Measurements from ENCODE around the gene CDK13. TPM values are rescaled to one million over a fixed set of nuclear protein-coding genes. Genes with fewer than 3 reads are reported as not detected.
"Not testable (repeated sequence)": the region's sequence is repeated elsewhere in the genome, so short reads cannot be mapped to it uniquely, and the experiment has no call there.

CDK13 gene
- total RNA-seq, 1 donor from 2014 or later: 50.2 TPM

GRCh38 chr7:40099837-40100236 is 149.8 kb downstream of the CDK13 start:
- no peaks in the 10 kb centered on the region for H3K27me3 Mint-ChIP-seq (ENCODE audit: low read depth)

GRCh38 chr7:40101201-40101600 is 151.1 kb downstream of the CDK13 start:
- H3K4me3 Mint-ChIP-seq: no peak overlapping the region
- H3K36me3 Mint-ChIP-seq (ENCODE audit: low read depth): peaks cover 3% of the 10 kb centered on the region
- no peak overlapping the region for H3K27ac Mint-ChIP-seq (ENCODE audit: unreplicated experiment)
- H3K9me3 Mint-ChIP-seq: no peaks in the 10 kb centered on the region
- TF ChIP-seq CTCF (conservative IDR thresholded peaks at IDR 0.05): no peak
- H3K4me1 Mint-ChIP-seq: peaks cover 1% of the 10 kb centered on the region
- no peaks in the 10 kb centered on the region for H3K27me3 Mint-ChIP-seq (ENCODE audit: low read depth)
- DNase-seq (ENCODE audit: low read depth, low spot score): no peak

More at GRCh38 chr7:40099837-40100236, 149.8 kb downstream of the CDK13 start:
- H3K36me3 Mint-ChIP-seq (ENCODE audit: low read depth): peaks cover 3% of the 10 kb centered on the region
- H3K9me3 Mint-ChIP-seq: no peaks in the 10 kb centered on the region
- no peak overlapping the region for H3K27ac Mint-ChIP-seq (ENCODE audit: unreplicated experiment)
- DNase-seq (ENCODE audit: low read depth, low spot score): no peak
- no peak for TF ChIP-seq CTCF (conservative IDR thresholded peaks at IDR 0.05)
- H3K4me1 Mint-ChIP-seq: peaks cover 7% of the 10 kb centered on the region
- no peak overlapping the region for H3K4me3 Mint-ChIP-seq

DNA sequence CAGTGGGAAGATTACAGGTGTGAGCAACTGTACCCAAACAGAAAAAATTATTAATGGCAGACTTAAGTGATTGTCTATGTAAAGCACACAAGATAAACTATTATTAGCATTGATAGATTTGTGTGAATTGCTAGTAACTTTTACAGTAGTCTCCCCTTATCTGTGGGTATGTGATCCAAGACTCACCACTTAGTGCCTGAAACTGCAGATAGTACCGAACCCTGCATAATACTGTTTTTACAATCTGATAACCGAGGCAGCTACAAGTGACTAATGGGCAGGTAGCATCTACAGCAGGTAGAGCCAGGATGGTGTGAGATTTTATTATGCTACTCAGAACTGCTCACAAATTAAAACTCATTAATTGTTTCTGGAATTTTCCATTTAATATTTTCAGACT is 152.8 kb downstream of the CDK13 start:
- no peaks in the 10 kb centered on the region for H3K4me1 Mint-ChIP-seq
- H3K36me3 Mint-ChIP-seq (ENCODE audit: low read depth): no peaks in the 10 kb centered on the region
- no peak overlapping the region for H3K27ac Mint-ChIP-seq (ENCODE audit: unreplicated experiment)
- no peak overlapping the region for H3K4me3 Mint-ChIP-seq
- no peaks in the 10 kb centered on the region for H3K9me3 Mint-ChIP-seq
- no peak for DNase-seq (ENCODE audit: low read depth, low spot score)
- no peak for TF ChIP-seq CTCF (conservative IDR thresholded peaks at IDR 0.05)
- H3K27me3 Mint-ChIP-seq (ENCODE audit: low read depth): no peaks in the 10 kb centered on the region

DNA sequence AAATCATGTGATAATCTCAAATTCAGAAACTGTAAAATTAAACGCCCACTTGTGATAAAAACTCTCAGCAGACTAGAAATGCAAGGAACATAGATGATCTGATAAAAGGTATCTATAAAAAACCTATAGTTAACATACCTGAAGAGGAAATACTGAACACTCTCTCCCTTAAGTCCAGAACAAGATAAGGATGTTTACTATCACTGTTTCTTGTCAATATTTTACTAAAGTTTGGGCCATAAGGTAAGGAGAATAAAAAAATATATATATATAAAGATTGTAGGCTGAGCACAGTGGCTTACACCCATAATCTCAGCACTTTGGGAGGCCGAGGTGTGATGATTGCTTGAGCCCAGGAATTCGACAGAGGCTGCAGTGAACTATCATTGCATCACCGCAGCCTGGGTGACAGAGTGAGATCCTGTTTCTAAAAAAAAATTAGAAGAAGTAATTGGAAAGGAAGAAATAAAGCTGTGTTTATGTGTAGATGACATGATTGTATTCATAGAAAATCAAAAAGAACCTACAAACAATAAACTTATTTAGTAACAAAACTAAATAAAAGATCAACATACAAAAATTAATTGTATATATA is 155.9 kb downstream of the CDK13 start:
- DNase-seq (ENCODE audit: low read depth, low spot score): no peak
- Mint-ChIP-seq H3K27me3 (ENCODE audit: low read depth) (no peaks in the 10 kb centered on the region), H3K4me3 (no peak overlapping the region), H3K36me3 (ENCODE audit: low read depth) (no peaks in the 10 kb centered on the region), H3K27ac (ENCODE audit: unreplicated experiment) (no peak overlapping the region), H3K9me3 (no peaks in the 10 kb centered on the region), H3K4me1 (no peaks in the 10 kb centered on the region)
- TF ChIP-seq CTCF (conservative IDR thresholded peaks at IDR 0.05): no peak

DNA sequence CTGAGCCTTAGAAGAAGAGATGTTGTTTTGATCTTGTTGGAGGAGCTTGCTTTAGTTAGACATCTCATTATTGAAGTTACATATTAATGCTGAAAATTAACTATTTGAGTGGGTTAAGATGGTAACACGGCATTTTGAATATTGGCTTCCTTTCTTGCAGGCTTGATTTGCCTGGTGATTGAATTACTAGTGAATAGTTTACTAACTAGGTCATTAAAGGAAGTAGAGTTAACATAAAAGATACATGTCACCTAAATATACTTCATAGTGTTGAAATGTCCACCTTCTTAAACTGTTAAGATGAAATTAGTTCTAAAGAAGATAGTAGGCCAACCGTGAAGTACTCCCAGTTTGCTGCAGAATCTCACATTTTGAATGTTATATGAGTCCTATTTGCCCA is 165.9 kb downstream of the CDK13 start:
- H3K36me3 Mint-ChIP-seq (ENCODE audit: low read depth): peaks cover 9% of the 10 kb centered on the region
- no peak for TF ChIP-seq CTCF (conservative IDR thresholded peaks at IDR 0.05)
- DNase-seq (ENCODE audit: low read depth, low spot score): no peak
- no peaks in the 10 kb centered on the region for H3K4me1 Mint-ChIP-seq
- H3K4me3 Mint-ChIP-seq: no peak overlapping the region
- no peak overlapping the region for H3K27ac Mint-ChIP-seq (ENCODE audit: unreplicated experiment)
- no peaks in the 10 kb centered on the region for H3K9me3 Mint-ChIP-seq
- no peaks in the 10 kb centered on the region for H3K27me3 Mint-ChIP-seq (ENCODE audit: low read depth)

- DNase-seq (ENCODE audit: low read depth, low spot score); H3K4me1 Mint-ChIP-seq; H3K9me3 Mint-ChIP-seq; H3K4me3 Mint-ChIP-seq; H3K36me3 Mint-ChIP-seq (ENCODE audit: low read depth); H3K27me3 Mint-ChIP-seq (ENCODE audit: low read depth); H3K27ac Mint-ChIP-seq (ENCODE audit: unreplicated experiment): not testable (repeated sequence)
These were observed 167.1 kb downstream of the CDK13 start for GRCh38 chr7:40117199-40117598.

DNA sequence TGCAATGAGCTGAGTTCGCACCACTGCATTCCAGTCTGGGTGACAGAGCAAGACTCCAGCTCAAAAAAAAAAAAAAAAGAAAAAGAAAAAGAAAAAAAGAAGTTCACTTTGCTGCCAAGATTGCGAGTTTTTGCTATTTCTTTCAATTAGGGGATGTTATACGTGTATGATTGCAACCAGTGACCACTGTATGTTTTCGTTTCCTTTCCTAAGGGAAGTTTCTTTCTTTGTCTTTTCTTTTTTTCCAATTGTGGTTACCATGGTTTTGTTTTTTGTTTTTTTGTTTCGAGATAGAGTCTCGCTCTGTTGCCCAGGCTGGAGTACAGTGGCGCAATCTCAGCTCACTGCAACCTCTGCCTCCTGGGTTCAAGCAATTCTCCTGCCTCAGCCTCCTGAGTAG is 168.1 kb downstream of the CDK13 start:
- not testable (repeated sequence) for H3K27me3 Mint-ChIP-seq (ENCODE audit: low read depth); H3K9me3 Mint-ChIP-seq; H3K4me1 Mint-ChIP-seq; H3K36me3 Mint-ChIP-seq (ENCODE audit: low read depth); H3K4me3 Mint-ChIP-seq; H3K27ac Mint-ChIP-seq (ENCODE audit: unreplicated experiment); DNase-seq (ENCODE audit: low read depth, low spot score)
